Measurements from ENCODE around the gene C17orf114.

DNA sequence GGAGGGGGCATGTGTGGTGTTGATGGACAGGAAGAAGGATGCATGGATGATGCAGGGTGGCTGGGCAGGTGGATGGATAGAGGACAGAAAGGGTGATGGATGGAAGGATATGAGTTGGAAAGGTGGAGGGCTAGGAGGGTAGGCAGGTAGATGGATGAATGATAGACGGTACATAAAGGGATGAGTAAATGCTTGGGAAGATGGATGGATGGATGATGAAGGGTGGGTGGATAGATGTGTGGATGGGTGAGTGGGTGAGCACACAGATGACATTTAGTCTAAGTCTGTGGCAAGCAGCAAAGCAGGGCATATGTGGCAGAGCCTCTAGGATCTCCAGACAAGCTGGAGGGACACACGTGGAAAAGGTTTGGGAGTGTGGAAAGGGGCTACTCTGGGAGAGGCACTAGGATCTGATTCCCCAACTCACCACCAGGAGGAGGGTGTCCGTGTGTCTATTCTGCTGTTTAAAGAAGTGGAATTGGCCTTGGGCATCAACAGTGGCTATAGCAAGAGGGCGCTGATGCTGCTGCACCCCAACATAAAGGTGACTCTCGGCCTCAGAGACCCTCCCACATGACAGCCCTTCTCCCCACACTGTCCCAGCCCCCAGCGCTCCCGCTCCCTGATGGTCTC lies 13.0 kb upstream of the C17orf114 start:
- TF ChIP-seq, protein P1, sequence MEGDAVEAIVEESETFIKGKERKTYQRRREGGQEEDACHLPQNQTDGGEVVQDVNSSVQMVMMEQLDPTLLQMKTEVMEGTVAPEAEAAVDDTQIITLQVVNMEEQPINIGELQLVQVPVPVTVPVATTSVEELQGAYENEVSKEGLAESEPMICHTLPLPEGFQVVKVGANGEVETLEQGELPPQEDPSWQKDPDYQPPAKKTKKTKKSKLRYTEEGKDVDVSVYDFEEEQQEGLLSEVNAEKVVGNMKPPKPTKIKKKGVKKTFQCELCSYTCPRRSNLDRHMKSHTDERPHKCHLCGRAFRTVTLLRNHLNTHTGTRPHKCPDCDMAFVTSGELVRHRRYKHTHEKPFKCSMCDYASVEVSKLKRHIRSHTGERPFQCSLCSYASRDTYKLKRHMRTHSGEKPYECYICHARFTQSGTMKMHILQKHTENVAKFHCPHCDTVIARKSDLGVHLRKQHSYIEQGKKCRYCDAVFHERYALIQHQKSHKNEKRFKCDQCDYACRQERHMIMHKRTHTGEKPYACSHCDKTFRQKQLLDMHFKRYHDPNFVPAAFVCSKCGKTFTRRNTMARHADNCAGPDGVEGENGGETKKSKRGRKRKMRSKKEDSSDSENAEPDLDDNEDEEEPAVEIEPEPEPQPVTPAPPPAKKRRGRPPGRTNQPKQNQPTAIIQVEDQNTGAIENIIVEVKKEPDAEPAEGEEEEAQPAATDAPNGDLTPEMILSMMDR (IDR thresholded peaks at IDR 0.05; ENCODE audit: low read depth, low read length, missing input control): no peak
- TF ChIP-seq RAD21 (IDR thresholded peaks at IDR 0.05): peak in 1 of 2 donors; percentile 31
- TF ChIP-seq ZBTB33 (IDR thresholded peaks at IDR 0.05): no peak
- no peak for TF ChIP-seq JUND (IDR thresholded peaks at IDR 0.05)
- TF ChIP-seq, protein P2, sequence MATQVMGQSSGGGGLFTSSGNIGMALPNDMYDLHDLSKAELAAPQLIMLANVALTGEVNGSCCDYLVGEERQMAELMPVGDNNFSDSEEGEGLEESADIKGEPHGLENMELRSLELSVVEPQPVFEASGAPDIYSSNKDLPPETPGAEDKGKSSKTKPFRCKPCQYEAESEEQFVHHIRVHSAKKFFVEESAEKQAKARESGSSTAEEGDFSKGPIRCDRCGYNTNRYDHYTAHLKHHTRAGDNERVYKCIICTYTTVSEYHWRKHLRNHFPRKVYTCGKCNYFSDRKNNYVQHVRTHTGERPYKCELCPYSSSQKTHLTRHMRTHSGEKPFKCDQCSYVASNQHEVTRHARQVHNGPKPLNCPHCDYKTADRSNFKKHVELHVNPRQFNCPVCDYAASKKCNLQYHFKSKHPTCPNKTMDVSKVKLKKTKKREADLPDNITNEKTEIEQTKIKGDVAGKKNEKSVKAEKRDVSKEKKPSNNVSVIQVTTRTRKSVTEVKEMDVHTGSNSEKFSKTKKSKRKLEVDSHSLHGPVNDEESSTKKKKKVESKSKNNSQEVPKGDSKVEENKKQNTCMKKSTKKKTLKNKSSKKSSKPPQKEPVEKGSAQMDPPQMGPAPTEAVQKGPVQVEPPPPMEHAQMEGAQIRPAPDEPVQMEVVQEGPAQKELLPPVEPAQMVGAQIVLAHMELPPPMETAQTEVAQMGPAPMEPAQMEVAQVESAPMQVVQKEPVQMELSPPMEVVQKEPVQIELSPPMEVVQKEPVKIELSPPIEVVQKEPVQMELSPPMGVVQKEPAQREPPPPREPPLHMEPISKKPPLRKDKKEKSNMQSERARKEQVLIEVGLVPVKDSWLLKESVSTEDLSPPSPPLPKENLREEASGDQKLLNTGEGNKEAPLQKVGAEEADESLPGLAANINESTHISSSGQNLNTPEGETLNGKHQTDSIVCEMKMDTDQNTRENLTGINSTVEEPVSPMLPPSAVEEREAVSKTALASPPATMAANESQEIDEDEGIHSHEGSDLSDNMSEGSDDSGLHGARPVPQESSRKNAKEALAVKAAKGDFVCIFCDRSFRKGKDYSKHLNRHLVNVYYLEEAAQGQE (IDR thresholded peaks at IDR 0.05): no peak
- no peak for TF ChIP-seq GABPA (IDR thresholded peaks at IDR 0.05 in 1 of 2, conservative IDR thresholded peaks at IDR 0.05 in 1 of 2)
- TF ChIP-seq, protein P3, sequence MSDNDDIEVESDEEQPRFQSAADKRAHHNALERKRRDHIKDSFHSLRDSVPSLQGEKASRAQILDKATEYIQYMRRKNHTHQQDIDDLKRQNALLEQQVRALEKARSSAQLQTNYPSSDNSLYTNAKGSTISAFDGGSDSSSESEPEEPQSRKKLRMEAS (IDR thresholded peaks at IDR 0.05): no peak
- TF ChIP-seq YY1 (IDR thresholded peaks at IDR 0.05): no peak
- no peak for TF ChIP-seq EGR1 (IDR thresholded peaks at IDR 0.05; ENCODE audit: low read depth in 2 of 2)
- no peak for TF ChIP-seq RXRA (IDR thresholded peaks at IDR 0.05)
- no peak for TF ChIP-seq NR2F2 (IDR thresholded peaks at IDR 0.05)
